OCI-LY3 (cell line): ENCODE measurements around the gene PPP2R2D.

ENCODE experiments used
- EZH2phosphoT487 ChIP-seq: fragments of 200-600 bp; shearing (Covaris generic); IDR thresholded peaks from 2 replicates; pipeline ENCODE4 v1.6.1; 2018; ENCODE audit warnings: antibody characterized with exemption, mixed run types, low read depth
- TF ChIP-seq, protein P1 (sequence below): fragments of 200-600, 300-600 bp; sonication (generic); IDR thresholded peaks from 2 replicates; pipeline ENCODE4 v1.5.1; 2014; ENCODE audit warnings: antibody characterized with exemption, low read length, low read depth

DNA sequence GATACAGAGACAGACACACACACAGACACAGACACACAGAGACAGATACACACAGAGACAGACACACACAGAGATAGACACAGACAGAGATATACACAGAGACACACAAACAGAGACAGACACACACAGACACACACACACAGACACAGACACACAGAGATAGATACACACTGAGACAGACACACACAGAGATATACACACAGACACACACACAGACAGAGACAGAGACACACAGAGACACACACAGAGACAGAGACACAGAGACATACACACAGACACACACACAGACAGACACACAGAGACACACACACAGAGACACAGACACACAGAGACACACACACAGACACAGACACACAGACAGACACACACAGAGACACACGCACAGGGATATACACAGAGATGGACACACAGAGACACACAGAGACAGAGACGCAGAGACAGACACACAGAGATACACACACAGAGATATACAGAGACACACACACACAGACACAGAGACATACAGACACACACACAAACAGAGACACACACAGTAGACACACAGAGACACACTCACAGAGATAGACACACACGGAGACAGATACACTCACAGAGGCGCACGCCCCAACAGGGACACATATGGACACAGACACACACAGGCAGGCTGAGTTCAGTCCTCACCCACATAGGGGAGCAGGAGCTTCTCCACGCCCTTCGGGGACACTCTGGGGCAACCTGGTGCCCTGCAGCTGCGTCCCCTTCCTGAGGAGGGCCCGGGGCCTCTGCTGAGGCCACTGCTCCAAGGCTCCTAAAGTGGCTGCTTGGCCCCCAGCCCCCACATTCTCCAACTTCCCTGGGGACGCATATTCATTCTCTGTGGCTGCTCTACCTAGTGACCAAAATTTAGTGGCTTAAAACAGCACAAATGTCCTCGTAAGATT, 10.3 kb upstream of the PPP2R2D start:
- TF ChIP-seq, protein P1, sequence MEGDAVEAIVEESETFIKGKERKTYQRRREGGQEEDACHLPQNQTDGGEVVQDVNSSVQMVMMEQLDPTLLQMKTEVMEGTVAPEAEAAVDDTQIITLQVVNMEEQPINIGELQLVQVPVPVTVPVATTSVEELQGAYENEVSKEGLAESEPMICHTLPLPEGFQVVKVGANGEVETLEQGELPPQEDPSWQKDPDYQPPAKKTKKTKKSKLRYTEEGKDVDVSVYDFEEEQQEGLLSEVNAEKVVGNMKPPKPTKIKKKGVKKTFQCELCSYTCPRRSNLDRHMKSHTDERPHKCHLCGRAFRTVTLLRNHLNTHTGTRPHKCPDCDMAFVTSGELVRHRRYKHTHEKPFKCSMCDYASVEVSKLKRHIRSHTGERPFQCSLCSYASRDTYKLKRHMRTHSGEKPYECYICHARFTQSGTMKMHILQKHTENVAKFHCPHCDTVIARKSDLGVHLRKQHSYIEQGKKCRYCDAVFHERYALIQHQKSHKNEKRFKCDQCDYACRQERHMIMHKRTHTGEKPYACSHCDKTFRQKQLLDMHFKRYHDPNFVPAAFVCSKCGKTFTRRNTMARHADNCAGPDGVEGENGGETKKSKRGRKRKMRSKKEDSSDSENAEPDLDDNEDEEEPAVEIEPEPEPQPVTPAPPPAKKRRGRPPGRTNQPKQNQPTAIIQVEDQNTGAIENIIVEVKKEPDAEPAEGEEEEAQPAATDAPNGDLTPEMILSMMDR: no peak
- no peak for TF ChIP-seq EZH2phosphoT487
